Fibroblast of peridontal ligament (primary cell): ENCODE results near the gene ADGRB3.
"Not testable (repeated sequence)": the region's sequence is repeated elsewhere in the genome, so short reads cannot be mapped to it uniquely, and the experiment has no call there.

Experiments used
- DNase-seq: peaks from one replicate; pipeline ENCODE4 v3.0.0-alpha.2; 2010; ENCODE audit errors: extremely low read depth

Gene ADGRB3

DNA sequence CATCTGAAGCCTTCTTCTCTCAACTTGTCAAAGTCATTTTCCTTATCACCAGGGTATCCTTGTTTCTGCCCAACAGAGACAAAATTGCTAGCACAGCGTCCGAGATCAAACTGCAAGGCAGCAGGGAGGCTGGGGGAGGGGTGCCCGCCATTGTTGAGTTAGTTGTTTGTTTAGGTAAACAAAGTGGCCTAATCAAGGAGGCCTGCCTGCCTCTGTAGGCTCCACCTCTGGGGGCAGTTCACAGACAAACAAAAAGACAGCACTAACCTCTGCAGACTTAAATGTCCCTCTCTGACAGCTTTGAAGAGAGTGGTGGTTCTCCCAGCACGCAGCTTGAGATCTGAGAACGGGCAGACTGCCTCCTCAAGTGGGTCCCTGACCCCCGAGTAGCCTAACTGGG, 155.0 kb downstream of the ADGRB3 start:
- not testable (repeated sequence) for DNase-seq

DNA sequence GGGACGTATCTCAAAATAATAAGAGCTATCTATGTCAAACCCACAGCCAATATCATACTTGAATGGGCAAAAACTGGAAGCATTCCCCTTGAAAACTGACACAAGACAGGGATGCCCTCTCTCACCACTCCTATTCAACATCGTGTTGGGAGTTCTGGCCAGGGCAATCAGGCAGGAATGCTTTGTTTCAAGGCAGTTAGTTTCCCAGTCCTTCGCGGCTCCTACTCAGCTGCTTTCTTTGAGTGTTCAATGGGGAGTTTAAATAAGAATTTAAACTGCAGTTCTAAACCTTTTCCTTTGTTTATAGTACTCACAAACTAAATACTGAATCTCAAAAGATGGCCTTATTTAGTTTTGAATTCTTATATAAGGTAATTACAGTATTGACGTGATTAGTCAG, 179.9 kb downstream of the ADGRB3 start:
- DNase-seq: not testable (repeated sequence)

- no peak for DNase-seq
Measured at GRCh38 chr6:68826501-68826900, 191.4 kb downstream of the ADGRB3 start.

DNA sequence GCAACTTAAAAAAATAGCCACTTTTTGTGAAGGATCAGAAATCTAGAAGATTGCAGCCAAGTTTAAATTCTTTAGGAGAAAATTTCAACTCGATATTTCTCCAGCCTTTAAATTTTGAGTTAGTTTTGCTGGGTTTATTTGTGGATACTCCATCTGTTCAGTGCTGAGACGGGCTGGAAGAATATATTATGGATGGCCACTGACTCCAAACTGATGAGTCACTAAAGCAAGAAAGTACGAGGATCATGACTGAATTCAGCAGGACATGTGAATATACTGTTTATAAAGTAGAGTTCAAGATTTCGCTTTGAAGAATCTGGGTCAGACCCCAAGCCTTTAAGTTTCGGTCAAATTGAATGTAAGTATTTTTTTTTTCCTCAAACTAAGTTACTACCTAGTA, 199.5 kb downstream of the ADGRB3 start:
- peak; percentile 0 for DNase-seq

DNA sequence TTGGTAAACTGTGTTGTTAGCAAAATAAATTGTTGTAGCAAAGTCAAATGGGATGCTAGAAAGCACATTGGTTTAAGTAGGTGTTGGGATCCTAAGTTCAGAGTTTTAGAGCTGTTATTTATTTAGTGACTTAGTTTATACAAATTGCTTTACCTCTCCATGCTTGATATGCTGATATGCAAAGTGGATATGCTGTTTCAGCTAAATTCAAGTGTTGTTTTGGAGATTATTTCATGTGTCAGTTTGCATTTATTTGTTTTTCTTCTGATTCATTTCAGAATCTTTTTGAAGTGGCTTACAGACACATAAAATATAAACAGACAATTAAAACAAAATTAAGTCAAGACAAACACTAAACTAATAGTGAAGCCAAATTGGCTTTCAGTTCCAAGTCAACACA, 203.5 kb downstream of the ADGRB3 start:
- DNase-seq: no peak

GRCh38 chr6:68852791-68853190, 217.7 kb downstream of the ADGRB3 start:
- DNase-seq: no peak

- DNase-seq: no peak
Measured at GRCh38 chr6:68859233-68859632, 224.2 kb downstream of the ADGRB3 start.

DNA sequence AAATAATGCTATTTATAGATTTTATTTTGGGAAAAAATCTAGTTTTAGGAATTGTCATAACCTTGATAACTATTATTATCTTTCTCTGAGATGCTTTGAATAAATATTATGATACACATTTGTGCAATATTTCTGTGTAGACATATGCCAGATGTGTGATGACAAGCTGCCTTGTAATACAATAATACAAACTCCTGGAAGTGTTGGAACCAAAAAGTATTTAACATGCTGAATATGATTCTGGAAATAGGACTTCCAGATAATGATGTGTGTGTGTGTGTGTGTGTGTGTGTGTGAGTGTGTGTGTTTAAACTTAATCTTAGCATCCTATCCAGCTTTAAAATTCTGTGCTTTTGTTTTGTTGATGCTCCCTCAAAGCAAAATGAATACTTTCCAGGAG, 233.6 kb downstream of the ADGRB3 start:
- no peak for DNase-seq

GRCh38 chr6:68873236-68873635, 238.2 kb downstream of the ADGRB3 start:
- no peak for DNase-seq

- no peak for DNase-seq
Measured at GRCh38 chr6:68874747-68875146, 239.7 kb downstream of the ADGRB3 start.

GRCh38 chr6:68875403-68875802, 240.3 kb downstream of the ADGRB3 start:
- no peak for DNase-seq

DNA sequence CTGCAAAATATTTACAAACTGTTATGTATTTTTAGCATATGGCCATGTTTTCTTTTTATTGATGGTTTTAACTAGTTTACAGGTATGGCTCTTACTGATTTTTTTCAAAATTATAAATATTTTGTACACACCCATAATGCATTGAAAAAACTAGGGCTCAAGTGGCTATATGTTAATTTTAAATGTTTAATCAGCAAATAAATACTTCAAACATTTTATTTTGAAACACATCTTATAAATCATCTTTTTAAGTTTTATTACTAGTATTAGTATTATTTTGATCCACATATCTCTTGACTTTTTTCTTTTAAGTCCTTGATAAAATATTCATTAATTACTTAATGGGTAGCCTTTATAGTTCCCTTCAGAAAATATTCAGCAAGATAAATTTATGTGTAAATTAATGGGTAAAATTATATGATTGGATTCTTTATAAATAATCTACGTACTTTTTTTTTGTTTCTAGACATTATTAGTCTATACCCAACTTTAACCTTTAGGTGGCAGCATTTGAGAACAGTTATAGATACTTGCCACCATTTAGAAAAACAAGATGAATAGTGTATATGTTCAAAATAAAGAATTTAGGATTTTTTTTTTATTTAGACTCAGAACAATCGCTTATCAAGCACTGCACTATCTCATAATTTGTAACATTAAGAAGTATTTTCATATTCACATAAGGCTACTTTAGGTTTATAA, 241.9 kb downstream of the ADGRB3 start:
- DNase-seq: peak; percentile 35

DNA sequence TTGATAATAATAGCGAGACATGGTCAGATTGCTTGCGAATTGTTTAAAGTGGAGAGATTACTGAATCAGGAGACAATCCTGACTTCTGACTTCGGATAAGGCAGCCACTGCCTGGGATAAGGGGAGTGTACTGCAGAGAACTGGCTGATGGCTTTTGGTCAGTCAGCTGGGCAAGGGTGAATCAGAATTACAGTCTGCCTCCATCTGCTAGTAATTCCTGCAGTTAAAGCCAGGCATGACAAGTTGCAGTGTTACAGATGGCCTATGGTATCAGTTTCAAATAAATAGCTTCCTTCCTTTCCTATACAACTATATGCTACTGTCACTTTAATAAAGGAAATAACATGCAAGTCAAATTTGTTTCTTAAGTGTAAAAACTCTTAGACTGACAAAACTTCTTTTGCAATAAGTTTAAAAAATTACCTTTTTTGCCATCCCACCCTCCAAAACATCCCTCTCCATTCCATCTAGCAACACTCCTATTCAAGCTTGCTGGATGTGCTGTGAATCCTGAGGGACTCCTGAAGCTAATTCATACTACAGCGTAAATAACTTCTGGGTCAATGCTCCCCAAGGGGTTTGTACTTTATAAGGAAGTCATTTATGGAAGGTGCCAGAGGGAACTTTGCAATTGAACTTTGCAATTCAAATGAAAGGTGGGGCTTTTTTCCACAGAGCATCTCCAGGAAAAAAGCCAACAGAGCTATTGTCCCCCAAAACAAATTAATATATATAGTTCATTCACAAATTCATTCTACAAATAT, 245.2 kb downstream of the ADGRB3 start:
- peak; percentile 6 for DNase-seq

DNA sequence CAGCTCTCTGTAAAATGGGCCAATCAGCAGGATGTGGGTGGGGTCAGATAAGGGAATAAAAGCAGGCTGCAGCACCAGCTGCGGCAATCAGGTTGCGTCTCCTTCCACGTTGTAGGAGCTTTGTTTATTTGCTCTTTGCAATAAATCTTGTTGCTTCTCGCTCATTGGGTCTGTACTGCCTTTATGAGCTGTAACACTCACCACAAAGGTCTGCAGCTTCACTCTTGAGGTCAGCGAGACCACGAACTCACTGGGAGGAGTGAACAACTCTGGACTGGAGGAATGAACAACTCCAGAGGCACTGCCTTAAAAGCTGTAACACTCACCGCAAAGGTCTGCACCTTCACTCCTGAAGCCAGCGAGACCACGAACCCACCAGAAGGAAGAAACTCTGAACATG, 248.2 kb downstream of the ADGRB3 start:
- not testable (repeated sequence) for DNase-seq

DNA sequence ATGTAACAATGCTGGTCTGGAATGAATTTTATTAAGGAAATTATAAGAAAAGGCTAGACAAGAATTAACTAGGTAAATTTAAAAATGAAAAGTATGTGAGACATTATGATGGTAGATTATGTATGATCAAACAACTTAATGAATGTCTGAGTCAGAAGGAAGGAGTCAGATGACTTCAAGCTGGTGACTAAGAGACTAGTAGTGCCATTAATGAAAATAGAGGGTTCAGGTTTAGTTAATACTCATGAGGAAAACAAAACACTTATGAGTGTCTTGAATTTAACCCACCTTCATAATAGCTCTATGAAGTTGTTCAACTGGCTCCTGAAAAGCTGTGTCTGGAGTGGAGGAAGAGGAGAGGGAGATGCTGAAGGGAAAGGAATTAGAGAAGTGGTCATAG, 256.3 kb downstream of the ADGRB3 start:
- DNase-seq: no peak

GRCh38 chr6:68892452-68892851, 257.4 kb downstream of the ADGRB3 start:
- no peak for DNase-seq

GRCh38 chr6:68895929-68896328, 260.8 kb downstream of the ADGRB3 start:
- DNase-seq: no peak

GRCh38 chr6:68901044-68901443, 266.0 kb downstream of the ADGRB3 start:
- no peak for DNase-seq

DNA sequence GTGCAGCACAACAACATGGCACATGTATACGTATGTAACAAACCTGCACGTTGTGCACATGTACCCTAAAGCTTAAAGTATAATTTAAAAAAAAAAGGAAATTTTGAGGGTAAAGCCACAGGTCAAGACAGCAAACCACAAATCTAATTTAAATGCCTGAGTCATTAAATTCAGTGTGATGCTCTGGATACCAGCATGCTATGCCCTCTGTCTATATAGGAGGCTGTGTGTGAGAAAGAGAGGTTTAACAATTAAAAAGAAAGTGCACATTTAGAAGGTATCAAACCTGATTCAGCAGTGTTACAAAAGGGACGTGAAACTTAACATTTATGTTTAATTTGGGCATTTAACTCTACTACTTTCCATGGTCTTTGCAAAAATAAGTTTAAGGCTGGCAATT, 276.3 kb downstream of the ADGRB3 start:
- no peak for DNase-seq

DNA sequence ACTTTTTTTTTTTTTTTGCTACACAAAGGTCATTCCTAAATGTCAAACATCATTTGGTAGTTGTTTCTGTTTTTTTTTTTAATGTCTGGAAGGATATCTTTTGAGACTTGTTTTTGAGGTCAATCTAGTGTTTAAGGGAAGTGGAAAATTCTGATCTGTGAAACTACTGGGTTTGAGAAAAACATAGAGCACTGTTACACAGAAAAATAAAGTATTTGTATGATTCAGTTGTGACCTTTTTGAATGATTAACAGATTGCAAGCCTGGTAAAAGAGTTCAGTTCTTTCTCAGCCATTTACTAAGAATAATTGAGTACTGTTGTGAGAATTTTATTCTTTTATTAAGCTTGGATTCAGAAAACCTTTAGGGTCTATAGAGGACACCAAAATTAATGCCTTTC, 276.7 kb downstream of the ADGRB3 start:
- no peak for DNase-seq

DNA sequence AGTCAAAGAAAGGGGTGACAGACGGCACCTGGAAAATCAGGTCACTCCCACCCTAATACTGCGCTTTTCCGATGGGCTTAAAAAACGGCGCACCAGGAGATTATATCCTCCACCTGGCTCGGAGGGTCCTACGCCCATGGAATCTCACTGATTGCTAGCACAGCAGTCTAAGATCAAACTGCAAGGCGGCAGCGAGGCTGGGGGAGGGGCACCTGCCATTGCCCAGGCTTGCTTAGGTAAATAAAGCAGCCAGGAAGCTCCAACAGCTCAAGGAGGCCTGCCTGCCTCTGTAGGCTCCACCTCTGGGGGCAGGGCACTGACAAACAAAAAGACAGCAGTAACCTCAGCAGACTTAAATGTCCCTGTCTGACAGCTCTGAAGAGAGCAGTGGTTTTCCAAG, 277.7 kb downstream of the ADGRB3 start:
- not testable (repeated sequence) for DNase-seq

GRCh38 chr6:68915586-68915985, 280.5 kb downstream of the ADGRB3 start:
- DNase-seq: no peak

DNA sequence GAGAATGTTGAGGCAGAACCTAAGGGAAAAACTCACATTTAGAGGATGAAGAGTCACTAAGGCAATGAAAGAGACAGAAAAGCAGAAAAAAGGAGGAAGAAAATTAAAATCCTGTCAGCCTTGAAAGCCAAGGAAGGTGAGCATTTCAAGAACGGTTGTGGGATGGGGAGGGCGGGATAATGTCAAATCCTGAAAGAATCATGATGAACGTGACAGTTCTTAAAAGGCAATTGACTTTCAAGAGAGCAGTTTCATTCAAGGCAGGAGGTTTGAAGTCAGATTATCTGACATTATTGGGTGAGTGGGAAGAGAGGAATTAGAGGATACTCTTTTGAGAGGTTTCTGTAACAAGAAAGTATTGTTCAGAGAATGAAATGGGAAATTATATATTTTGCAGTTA, 284.5 kb downstream of the ADGRB3 start:
- no peak for DNase-seq
